K562 (cell line): Measurements from ENCODE around the gene FAAH. TPM values are rescaled to one million over a fixed set of nuclear protein-coding genes. Genes with fewer than 3 reads are reported as not detected.

ENCODE experiments used
- ATF7 ChIP-seq: fragments of 450-650 bp; IDR thresholded peaks from 2 replicates; pipeline ENCODE4 v1.7.1; 2014; ENCODE audit warnings: mild to moderate bottlenecking, moderate library complexity
- BRD9 ChIP-seq: fragments of 450-650 bp; IDR thresholded peaks from 2 replicates; pipeline ENCODE4 v1.6.1; 2018; ENCODE audit warnings: low read depth; ENCODE audit not compliant: partially characterized antibody
- CEBPB ChIP-seq: fragments of 450-650 bp; IDR thresholded peaks from 2 replicates; pipeline ENCODE4 v1.6.1; 2016; ENCODE audit warnings: missing genetic modification characterization, missing compliant biosample characterization
- ERF ChIP-seq: fragments of 450-650 bp; formaldehyde crosslinking; IDR thresholded peaks from 2 replicates; pipeline ENCODE4 v1.4.0; 2020; ENCODE audit warnings: mild to moderate bottlenecking, mixed read lengths
- FOS ChIP-seq: IDR thresholded peaks from 3 replicates; pipeline ENCODE4 v1.6.1; 2011; ENCODE audit not compliant: insufficient read length; ENCODE audit errors: extremely low read depth
- GTF2E2 ChIP-seq: fragments of 200-800 bp; sonication (Bioruptor generic); IDR thresholded peaks from 2 replicates; pipeline ENCODE4 v1.6.1; 2016; ENCODE audit warnings: missing genetic modification characterization, missing compliant biosample characterization
- JUND ChIP-seq, 2 experiments: IDR thresholded peaks; 2 replicates in 1 of 2; 3 replicates in 1 of 2; pipeline ENCODE4 v1.6.1; 2011; ENCODE audit warnings: borderline replicate concordance in 2 of 2, low read depth in 2 of 2, low read length in 2 of 2, improper control_type of control experiment in 1 of 2, missing biosample characterization in 1 of 2, missing genetic modification characterization in 1 of 2, missing genetic modification reagents in 1 of 2
- KDM5B ChIP-seq: fragments of 200-600 bp; sonication (generic); IDR thresholded peaks from 2 replicates; pipeline ENCODE4 v1.6.1; 2012; ENCODE audit warnings: low read depth, mild to moderate bottlenecking, moderate library complexity, low read length, control low read depth, inconsistent platforms; ENCODE audit not compliant: insufficient replicate concordance
- MECOM ChIP-seq: fragments of 250-450 bp; sonication (Bioruptor Pico); IDR thresholded peaks from 2 replicates; pipeline ENCODE4 v1.8.0; 2022; ENCODE audit warnings: inconsistent platforms
- NFE2 ChIP-seq: IDR thresholded peaks from 2 replicates; pipeline ENCODE4 v1.6.1; 2014; ENCODE audit warnings: antibody characterized with exemption, low read depth
- PHF8 ChIP-seq: fragments of 200-600 bp; sonication (generic); IDR thresholded peaks from 2 replicates; pipeline ENCODE4 v1.6.1; 2012; ENCODE audit warnings: mixed run types, mild to moderate bottlenecking, inconsistent platforms, low read length, moderate library complexity, borderline replicate concordance
- POLR2AphosphoS5 ChIP-seq: IDR thresholded peaks from 2 replicates; pipeline ENCODE4 v1.6.1; 2011; ENCODE audit warnings: mild to moderate bottlenecking, low read depth, low read length, moderate library complexity; ENCODE audit not compliant: control insufficient read depth, insufficient read depth
- PTBP1 ChIP-seq: fragments of 200-400 bp; formaldehyde crosslinking; IDR thresholded peaks from 2 replicates; pipeline ENCODE4 v1.6.1; 2017; ENCODE audit warnings: low read depth, low read length
- SNIP1 ChIP-seq: fragments of 450-650 bp; IDR thresholded peaks from 2 replicates; pipeline ENCODE4 v1.7.1; 2017; ENCODE audit warnings: low read depth, mild to moderate bottlenecking
- TBP ChIP-seq: optimal IDR thresholded peaks from 2 replicates; pipeline ENCODE3; 2011; ENCODE audit warnings: low read depth, low read length, improper control_type of control experiment
- ZNF79 ChIP-seq: fragments of 250-450 bp; sonication (Bioruptor Pico); IDR thresholded peaks from 2 replicates; pipeline ENCODE4 v1.4.0; 2020; ENCODE audit warnings: low read depth, mild to moderate bottlenecking, moderate library complexity
- ZNF830 ChIP-seq: fragments of 250-450 bp; sonication (Bioruptor Pico); IDR thresholded peaks from 2 replicates; pipeline ENCODE4 v1.5.0; 2021; ENCODE audit warnings: mild to moderate bottlenecking
- polyA plus RNA-seq, 8 experiments: library from polyadenylated mRNA; depleted of rRNA in 4 of 8; stranded (reverse) in 5 of 8; unstranded in 3 of 8; fragments of >200 nt; fragmentation: Nextera tagmentation in 2 of 8; fragmentation: Illumina TruSeq in 1 of 8; extraction: Ambion mirVana in 2 of 8; extraction: Trizol in 1 of 8; gene quantifications; 2 replicates each; pipeline versions ENCODE4 v1.2.1 to v1.2.3, GENCODE V29; 2011 to 2014; ENCODE audit warnings: inconsistent platforms in 1 of 8, missing spikeins in 1 of 8
- total RNA-seq, 7 experiments: library from RNA; depleted of rRNA in 6 of 7; stranded (reverse); fragments of >200 nt in 6 of 7; fragmentation: Illumina TruSeq in 2 of 7; extraction: Trizol in 2 of 7; gene quantifications; 2 replicates each; pipeline versions ENCODE4 v1.2.1 to v1.2.3, GENCODE V29; 2011 to 2021; ENCODE audit warnings: low replicate concordance in 1 of 7
- TF ChIP-seq, protein P1 (sequence below), 2 experiments: IDR thresholded peaks in 1 of 2; conservative IDR thresholded peaks in 1 of 2; 2 replicates each; pipeline ENCODE4 v1.6.1; 2016; ENCODE audit warnings: low read depth in 2 of 2, mild to moderate bottlenecking in 1 of 2, missing compliant biosample characterization in 1 of 2, missing genetic modification characterization in 1 of 2, moderate library complexity in 1 of 2
- TF ChIP-seq, protein P2 (sequence below): fragments of 250-450 bp; sonication (Bioruptor Pico); IDR thresholded peaks from 2 replicates; pipeline ENCODE4 v1.6.1; 2021; ENCODE audit warnings: mild to moderate bottlenecking
- TF ChIP-seq, protein P3 (sequence below): fragments of 250-450 bp; sonication (Bioruptor Pico); IDR thresholded peaks from 2 replicates; pipeline ENCODE4 v1.8.0; 2022; ENCODE audit warnings: moderate library complexity, mild to moderate bottlenecking, inconsistent platforms
- TF ChIP-seq, protein P4 (sequence below): fragments of 450-650 bp; conservative IDR thresholded peaks from 2 replicates; pipeline ENCODE4 v1.6.1; 2016; ENCODE audit warnings: missing genetic modification characterization, low read depth, mild to moderate bottlenecking, missing compliant biosample characterization, moderate library complexity
- TF ChIP-seq, protein P5 (sequence below): conservative IDR thresholded peaks from 2 replicates; pipeline ENCODE4 v1.6.1; 2011; ENCODE audit warnings: low read depth, mild to moderate bottlenecking, low read length; ENCODE audit not compliant: control insufficient read depth

FAAH gene
- total and polyA plus RNA-seq, 9 of the 15 experiments (the other 6 are each of a cell fraction or from before 2014, with no cell fraction given): 0.06 to 1.1 (median 0.32) TPM

DNA sequence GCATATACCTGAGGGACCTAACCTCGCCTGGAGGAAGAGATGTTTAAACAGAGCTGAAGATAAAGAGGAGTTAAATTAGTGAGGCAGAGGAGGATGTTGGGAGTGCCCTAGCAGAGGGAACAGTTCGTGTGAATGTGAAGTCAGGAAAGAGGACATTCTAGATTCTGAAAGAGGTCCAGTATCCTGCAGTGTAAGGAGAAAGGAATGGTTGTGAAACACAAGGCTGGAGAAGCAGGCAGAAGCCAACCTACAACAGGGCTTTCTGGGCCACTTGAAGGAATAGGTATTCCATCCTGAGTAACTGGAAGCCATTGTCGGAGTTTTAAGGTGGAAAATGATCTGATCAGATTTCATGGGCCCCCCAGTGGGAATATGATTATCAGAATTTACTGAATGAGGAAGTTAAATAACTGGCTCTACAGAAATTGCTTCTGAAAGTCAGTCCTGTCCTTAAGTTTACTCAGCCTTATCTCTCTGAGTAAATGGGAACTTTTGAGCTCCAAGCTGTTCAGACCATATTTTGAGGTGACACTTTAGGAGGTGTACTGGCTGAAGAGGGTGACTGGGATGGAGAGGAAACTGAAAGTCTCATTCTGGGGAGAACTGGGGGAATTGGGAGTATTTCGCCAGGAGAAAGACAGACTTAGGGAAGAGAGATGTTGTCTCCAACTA lies 24.4 kb upstream of the FAAH start (continued):
- TF ChIP-seq POLR2AphosphoS5 (0 out of 2 replicates have a peak, but pooled peaks have one; percentile 17), ATF7 (no peak), TBP (no peak), JUND (IDR thresholded peaks at IDR 0.05; ENCODE audit: borderline replicate concordance, low read depth, low read length) (no peak), JUND (tag; IDR thresholded peaks at IDR 0.05; ENCODE audit: borderline replicate concordance, low read depth, low read length) (no peak), CEBPB (tag) (0 out of 2 replicates have a peak, but pooled peaks have one; percentile 16), PHF8 (no peak), GTF2E2 (tag) (no peak), PTBP1 (no peak), SNIP1 (no peak), FOS (no peak), ERF (no peak), KDM5B (no peak), ZNF830 (CRISPR knock-in tag) (no peak), NFE2 (0 out of 2 replicates have a peak, but pooled peaks have one; percentile 3), MECOM (CRISPR knock-in tag) (no peak), BRD9 (no peak), ZNF79 (CRISPR knock-in tag) (no peak)
- TF ChIP-seq, protein P1, sequence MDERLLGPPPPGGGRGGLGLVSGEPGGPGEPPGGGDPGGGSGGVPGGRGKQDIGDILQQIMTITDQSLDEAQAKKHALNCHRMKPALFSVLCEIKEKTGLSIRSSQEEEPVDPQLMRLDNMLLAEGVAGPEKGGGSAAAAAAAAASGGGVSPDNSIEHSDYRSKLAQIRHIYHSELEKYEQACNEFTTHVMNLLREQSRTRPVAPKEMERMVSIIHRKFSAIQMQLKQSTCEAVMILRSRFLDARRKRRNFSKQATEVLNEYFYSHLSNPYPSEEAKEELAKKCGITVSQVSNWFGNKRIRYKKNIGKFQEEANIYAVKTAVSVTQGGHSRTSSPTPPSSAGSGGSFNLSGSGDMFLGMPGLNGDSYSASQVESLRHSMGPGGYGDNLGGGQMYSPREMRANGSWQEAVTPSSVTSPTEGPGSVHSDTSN (CRISPR knock-in tag; IDR thresholded peaks at IDR 0.05; ENCODE audit: low read depth): no peak
- TF ChIP-seq, protein P1 (tag; conservative IDR thresholded peaks at IDR 0.05; ENCODE audit: low read depth): no peak
- TF ChIP-seq, protein P2, sequence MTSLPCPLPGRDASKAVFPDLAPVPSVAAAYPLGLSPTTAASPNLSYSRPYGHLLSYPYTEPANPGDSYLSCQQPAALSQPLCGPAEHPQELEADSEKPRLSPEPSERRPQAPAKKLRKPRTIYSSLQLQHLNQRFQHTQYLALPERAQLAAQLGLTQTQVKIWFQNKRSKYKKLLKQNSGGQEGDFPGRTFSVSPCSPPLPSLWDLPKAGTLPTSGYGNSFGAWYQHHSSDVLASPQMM: no peak
- TF ChIP-seq, protein P3, sequence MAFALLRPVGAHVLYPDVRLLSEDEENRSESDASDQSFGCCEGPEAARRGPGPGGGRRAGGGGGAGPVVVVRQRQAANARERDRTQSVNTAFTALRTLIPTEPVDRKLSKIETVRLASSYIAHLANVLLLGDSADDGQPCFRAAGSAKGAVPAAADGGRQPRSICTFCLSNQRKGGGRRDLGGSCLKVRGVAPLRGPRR (CRISPR knock-in tag): no peak
- TF ChIP-seq, protein P4, sequence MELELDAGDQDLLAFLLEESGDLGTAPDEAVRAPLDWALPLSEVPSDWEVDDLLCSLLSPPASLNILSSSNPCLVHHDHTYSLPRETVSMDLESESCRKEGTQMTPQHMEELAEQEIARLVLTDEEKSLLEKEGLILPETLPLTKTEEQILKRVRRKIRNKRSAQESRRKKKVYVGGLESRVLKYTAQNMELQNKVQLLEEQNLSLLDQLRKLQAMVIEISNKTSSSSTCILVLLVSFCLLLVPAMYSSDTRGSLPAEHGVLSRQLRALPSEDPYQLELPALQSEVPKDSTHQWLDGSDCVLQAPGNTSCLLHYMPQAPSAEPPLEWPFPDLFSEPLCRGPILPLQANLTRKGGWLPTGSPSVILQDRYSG: no peak
- TF ChIP-seq, protein P5, sequence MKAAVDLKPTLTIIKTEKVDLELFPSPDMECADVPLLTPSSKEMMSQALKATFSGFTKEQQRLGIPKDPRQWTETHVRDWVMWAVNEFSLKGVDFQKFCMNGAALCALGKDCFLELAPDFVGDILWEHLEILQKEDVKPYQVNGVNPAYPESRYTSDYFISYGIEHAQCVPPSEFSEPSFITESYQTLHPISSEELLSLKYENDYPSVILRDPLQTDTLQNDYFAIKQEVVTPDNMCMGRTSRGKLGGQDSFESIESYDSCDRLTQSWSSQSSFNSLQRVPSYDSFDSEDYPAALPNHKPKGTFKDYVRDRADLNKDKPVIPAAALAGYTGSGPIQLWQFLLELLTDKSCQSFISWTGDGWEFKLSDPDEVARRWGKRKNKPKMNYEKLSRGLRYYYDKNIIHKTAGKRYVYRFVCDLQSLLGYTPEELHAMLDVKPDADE: no peak
